ENCODE data around the gene ENDOG. TPM values are rescaled to one million over a fixed set of nuclear protein-coding genes. Genes with fewer than 3 reads are reported as not detected.
"Not testable (repeated sequence)": the region's sequence is repeated elsewhere in the genome, so short reads cannot be mapped to it uniquely, and the experiment has no call there.

Gene ENDOG
- total RNA-seq = 30.7 TPM

DNA sequence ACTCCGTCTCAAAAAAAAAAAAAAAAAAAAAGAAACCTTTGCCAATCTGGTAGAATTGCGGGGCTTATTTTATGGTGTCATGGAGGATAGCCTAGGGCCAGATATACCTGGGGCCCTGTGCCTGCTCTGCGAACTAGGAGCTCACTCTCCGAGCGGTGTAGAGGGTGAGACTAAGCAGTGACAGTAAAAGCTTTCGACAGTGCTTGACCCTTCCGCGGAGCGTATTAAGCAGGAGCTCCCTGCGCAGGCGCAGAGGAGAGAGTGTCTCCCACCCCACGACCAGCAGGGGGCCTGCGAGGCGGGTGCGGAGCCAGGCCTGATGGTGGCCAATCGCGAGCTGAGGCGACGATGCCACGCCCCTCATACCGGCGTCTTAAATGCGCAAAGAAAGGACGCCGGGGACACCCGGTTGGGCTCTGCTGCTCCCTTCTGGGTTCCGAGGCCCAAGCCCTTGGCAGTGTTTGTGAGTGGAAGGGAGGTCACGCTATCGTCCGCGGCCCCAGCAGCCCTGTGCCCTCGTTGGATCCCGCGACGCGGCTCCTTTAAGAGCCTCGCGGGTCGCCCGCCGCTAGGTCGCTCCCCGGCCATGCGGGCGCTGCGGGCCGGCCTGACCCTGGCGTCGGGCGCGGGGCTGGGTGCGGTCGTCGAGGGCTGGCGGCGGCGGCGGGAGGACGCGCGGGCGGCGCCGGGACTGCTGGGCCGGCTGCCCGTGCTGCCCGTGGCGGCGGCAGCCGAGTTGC, at the start of gene ENDOG:
Gene ENDOG, plus strand, starts transcription at position 402 of the 740 bp plus-strand sequence. Its CDS starts 185 bp downstream, at position 587.
- peak; percentile 99 for DNase-seq

DNA sequence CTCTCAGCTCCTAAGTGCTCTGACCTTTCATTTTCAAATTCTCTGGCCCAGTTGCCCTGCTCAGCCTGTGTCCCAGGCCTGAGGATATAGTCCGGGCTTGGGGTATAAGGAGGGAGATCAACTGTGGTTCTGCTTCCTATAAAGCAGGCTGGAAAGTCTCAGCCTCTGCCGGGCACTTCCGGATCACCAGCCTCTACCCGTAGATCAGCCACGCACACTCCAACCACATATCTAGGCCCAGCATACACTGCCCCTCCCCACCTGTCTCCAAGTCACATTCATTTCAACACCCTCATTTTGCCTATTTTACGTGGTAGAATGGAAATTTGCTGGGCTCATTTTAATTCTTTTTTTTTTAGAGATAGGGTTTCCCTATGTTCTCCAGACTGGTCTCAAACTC, 49.7 kb upstream of the ENDOG start:
- no peak for DNase-seq

DNA sequence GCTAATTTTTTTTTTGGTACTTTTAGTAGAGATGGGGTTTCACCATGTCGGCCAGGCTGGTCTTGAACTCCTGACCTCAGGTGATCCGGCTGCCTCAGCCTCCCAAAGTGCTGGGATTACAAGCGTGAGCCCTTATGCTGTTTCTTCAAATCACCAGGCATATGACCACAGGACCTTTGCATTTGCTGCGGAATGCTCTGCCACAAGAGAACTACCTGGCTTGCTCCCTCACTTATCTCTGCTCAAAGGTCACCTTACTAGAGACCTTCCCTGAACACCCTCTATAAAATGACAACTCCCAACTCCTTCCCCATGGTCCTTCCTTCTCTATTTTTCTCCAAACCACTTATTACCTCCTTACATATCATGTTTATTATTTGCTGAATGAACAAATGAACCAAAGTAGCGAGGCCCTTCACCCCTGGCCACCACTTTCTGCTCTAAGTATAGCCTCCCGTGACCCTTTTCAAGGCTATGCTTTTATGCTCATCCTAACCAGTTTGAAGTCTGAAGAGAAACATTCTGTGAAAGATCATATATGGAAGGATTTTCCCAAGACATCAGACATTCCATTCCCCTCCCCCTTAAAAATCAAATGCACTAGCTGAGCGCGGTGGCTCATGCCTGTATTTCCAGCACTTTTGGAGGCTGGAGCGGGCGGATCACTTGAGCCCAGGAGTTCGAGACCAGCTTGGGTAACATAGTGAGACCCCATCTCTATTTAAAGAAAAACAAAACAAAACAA, 47.8 kb upstream of the ENDOG start:
- no peak for DNase-seq

DNA sequence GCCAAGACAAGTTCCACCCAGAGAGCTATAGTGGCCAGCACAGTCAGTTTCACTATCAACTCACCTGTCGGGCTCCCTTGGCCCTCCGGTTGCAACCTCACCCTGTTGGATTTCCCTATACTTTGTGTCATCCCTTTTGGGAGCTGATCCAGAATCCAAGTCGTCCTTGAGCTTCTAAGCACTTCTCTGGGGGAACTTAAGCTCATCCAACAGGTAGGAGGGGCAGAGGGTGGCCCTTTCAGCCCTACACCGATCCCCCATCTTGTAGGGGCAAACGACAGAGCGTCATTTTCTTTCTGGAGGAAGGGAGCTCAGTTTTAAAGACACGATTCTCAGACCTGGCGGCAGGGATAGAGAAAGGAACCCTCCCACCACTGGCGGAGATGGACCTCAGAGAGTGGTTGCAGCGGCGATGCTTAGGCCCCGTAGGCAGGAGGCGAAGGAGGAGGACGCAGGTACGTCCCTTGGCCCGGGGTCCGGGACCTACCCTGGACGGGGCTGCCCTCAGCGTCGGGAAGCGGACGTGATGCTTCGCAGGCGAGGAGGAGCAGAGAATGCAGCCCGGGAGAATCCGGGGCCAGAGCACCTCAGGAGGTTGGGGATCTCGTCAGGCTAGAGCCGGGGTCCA, 47.1 kb upstream of the ENDOG start:
- DNase-seq = no peak

DNA sequence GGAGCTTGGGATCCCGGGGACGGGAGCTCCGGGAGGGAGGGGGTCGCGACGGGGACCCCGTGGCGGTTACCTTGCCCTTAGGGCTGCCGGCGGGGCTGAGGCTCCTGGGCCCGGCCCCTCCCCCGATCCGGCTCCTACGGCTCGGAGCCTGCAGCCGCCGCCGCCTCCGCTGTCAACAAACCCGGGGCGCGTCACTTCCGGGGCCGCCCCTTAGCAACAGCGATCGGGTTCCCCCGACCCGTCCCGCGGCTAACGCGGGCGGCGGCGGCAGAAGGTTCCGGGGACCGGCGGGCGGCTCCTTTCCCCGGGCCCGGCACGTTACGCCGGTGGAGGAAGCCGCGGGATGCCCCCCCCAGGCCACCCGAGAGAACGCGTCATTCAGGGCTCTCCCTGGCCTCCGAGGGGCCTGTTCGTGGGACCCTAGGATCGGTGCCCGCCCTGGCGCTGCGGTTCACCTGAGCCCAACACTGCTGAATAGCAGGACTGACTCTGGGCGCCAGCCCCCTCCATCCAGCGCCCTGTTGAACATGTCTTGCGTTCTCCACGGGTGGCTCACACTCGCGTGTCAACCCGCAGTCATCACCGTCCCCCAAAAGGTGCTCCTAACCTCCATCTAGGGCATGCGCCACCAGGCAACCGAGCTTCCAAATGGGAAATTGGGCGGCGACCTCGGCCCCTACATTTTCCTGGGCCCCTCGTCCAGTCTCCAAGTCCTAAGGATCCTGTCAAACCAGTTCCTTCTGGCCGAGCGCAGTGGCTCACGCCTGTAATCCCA, 46.4 kb upstream of the ENDOG start, which contains the start of gene ZER1:
Gene ZER1, minus strand, starts transcription at position 183 of the 775 bp plus-strand sequence. CDS start 16,362 bp downstream, outside the sequence.
- DNase-seq = peak; percentile 96

DNA sequence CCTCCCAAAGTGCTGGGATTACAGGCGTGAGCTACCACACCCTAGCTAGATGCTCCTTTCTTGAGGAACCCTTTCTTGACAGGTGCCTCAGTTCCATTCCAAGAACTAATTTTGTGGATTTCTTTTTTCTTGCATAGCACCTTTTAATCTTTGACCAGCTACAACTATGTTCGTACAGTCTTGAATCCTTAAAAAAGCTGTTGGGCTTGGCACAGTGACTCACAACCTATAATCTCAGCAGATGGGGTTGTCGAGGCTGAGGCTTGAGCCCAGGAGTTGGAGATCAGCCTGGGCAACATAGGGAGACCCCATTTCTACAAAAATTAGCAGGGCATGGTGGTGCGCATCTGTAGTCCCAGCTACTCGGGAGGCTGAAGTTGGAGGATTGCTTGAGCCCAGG, 45.3 kb upstream of the ENDOG start:
- DNase-seq = no peak

DNA sequence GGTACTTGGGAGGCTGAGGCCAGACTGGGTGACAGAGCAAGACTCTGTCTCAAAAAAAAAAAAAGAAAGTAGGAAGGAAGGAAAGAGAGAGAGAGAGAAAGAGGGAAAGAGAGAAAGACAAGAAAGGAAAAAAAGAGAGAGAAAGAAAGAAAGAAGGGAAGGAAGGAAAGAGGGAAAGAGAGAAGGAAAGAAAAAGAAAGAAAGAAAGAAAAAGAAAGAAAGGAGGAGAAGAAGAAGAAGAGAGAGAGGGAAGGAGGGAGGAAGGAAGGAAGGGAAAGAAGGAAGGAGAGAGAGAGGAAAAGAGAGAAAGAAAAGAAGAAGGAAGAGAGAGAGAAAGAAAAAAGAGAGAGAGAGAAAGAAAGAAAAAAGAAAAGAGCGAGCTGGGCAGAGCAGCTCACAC, 43.5 kb upstream of the ENDOG start:
- no peak for DNase-seq

DNA sequence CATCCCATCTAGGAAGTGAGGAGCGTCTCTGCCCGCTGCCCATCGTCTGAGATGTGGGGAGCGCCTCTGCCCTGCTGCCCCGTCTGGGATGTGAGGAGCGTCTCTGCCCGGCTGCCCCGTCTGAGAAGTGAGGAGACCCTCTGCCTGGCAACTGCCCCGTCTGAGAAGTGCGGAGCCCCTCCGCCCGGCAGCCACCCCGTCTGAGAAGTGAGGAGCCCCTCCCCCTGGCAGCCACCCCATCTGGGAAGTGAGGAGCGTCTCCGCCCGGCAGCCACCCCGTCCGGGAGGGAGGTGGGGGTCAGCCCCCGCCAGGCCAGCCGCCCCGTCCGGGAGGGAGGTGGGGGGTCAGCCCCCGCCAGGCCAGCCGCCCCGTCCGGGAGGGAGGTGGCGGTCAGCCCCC, 38.2 kb upstream of the ENDOG start:
- not testable (repeated sequence) for DNase-seq

DNA sequence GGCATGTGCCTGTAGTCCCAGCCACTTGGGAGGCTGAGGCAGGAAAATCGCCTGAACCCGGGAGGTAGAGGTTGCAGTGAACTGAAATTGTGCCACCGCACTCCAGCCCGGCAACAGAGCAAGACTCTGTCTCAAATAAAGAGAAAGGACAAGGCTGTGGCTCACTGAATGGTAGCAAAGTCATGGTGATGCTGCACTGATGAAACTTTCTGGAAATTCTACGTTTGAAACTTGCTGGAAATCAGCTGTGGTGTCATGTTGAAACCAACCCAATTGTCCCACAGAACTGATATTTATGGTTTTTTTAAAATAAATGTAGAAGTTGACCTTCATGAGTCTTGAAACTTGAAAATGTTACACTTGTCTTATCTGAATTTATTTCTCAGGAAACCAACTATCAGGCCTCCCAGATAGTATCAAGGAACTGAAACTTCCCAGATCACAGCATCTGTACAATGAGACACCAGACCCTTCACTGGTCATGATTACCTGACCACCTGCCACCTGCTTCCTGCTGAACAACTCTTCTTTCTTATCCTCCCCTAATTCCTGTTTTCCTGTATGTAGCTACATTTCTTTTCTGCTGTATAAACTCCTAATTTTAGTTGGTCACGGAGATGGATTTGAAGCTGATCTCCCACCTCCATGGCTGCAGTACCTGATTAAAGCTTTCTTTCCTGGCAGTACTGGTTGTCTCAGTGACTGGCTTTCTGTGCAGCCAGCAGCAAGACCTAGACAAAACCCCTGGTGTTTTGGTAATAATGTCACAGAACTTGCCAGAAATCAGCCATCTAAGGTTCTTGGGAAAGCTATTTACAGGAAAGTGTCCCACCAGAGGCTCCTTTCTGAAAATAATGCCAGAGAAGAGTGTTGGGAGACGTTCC, 36.9 kb upstream of the ENDOG start:
- DNase-seq = no peak

DNA sequence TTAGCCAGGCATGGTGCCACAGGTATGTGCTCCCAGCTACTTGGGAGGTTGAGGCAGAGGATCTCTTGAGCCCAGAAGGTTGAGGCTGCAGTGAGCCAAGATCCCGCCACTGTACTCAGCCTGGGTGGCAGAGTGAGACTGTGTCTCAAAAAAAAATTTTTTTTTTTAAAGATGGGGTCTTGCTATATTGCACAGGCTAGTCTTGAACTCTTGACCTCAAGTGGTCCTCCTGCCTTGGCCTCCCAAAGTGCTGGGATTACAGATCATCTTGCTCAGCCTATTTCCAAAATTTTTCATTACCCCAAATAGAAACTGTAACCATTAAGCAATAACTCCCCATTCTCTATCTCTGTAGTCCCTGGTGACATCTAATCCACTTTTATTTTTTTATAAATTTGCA, 35.6 kb upstream of the ENDOG start:
- DNase-seq = no peak

DNA sequence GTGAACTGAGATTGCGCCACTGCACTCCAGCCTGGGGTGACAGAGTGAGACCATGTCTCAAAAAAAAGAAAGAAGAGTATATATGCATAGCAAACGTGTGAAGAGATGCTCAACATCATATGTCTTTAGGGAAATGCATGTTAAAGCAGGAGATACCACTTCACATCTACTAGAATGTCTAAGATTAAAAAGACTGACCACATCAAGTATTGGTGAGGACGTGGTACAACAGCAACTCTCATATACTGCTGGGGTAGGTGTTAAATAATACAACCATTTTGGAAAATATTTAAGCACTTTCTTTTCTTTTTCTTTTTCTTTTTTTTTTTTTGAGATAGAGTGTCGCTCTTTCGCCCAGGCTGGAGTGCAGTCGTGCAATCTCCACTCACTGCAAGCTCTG, 32.9 kb upstream of the ENDOG start:
- DNase-seq = no peak

DNA sequence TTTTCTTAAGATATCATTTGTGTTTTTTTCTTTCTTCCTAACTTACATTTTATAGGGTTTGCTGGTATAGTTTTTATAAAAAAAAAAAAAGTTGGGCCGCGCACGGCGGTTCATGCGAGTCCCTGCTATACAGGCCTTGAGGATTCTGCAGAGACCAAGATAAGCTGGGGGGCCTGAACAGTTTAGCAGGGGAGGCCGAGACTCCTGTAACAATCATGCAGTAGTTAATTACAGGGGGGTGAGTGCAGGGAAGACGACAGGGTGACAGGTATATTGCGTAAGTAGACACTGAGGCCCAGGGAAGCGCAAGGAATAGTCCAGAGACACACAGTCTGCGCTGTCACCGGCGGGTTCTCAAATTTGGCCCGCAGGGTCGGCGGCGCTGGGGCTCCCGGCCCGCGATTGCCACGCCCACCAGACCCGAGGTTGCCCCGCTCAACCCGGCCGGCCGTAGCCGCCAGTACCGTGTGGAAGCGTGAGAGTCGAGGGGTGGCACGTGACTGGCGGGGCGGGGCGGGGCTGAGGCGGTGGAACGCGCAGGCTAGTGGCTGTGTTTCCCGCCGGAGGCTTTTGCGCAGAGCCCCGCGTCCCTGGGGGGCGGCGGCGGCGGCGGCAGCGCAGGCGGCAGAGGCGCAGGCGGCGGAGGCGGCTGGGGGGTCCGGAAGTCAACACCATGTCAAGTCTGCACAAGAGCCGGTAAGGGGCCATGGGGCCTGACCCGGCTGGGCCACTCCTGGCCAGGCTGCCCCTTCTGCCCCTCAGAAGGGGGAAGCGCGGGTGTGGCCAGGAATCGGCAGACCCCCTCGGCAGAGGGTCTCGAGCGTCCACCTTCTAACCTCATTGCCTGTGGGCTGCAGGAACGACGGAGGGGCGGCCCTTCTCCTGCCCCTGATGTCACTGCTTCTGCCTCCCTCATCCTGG, 31.4 kb upstream of the ENDOG start, which contains the start of gene TBC1D13:
Gene TBC1D13, plus strand, starts transcription at position 573 of the 921 bp plus-strand sequence. Its CDS starts 101 bp downstream, at position 674.
- DNase-seq = peak; percentile 93

DNA sequence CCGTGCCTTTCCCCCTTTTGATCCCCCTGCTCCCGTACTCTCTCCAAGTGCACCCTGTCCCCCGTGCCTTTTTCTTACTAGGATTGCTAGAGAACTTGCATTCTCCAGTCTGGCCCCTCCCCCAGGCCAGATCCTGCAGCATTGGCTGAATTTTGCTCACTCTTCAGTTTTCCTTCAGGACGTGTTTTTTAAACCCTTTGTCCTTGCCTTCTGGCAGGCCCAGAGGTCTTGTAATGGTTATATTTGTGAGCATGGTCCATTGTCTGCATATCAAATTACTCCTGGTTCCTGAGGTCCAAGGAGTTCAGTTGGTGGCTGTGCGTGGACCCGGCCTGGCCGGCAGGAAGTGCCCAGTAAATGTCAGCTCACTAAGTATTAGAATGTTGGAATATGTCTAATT, 30.6 kb upstream of the ENDOG start:
- peak; percentile 22 for DNase-seq

DNA sequence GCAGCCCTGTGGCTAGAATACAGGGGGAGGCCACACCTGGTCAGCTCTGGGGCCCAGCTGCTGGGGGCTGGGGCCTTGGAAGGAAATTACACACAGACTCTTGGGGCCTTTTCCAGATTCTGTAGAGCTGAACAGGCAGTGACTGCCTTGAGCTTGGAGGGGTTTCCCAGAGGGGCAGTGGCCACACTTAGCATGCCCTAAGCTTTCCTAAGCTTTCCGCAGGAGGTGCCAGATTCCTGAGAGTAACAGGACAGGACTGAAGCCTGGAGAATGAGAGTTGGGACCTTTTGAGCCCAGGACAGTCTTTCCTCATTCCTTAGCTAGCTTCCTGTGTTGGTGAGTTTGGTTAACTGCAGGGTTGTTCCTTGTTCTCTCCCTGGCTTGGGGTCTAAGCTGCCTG, 29.9 kb upstream of the ENDOG start:
- DNase-seq = no peak

DNA sequence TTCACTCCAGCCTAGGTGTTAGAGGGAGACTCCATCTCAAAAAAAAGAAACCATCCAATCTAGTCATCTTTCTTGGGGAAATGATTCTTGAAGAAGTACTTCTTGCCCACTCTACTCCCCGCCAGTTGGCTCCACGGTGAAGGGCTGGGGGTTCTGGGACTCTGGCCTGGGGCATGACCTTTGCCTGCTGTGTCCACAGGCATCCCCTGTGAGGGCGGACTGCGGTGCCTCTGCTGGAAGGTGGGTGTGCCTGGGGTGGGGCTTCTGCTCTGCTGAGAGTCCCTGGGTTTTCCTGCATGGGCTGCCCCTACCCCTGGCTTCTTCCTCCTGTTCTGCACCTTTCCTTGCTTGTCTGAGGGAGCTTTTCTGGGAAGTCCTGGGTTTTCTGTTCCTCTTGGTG, 27.8 kb upstream of the ENDOG start:
- DNase-seq = no peak

DNA sequence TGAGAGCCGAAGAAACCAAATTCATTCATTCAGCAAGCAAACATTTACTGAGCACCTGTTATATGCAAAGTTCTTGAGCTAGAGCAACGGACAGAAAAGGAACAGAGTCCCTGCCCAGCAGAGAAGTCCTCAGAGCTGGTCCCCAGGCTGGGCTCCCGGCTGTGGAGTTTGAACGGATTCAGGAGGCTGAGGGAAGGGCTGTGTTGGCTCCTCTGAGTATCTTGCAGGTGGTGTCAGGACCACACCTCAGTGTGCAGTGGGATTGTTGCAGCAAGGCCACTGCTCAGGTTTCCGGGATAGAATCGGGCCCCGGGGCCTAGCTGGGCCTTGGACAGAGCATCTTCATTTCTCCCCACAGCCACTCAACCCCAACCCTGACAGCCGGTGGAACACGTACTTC, 26.2 kb upstream of the ENDOG start:
- no peak for DNase-seq

DNA sequence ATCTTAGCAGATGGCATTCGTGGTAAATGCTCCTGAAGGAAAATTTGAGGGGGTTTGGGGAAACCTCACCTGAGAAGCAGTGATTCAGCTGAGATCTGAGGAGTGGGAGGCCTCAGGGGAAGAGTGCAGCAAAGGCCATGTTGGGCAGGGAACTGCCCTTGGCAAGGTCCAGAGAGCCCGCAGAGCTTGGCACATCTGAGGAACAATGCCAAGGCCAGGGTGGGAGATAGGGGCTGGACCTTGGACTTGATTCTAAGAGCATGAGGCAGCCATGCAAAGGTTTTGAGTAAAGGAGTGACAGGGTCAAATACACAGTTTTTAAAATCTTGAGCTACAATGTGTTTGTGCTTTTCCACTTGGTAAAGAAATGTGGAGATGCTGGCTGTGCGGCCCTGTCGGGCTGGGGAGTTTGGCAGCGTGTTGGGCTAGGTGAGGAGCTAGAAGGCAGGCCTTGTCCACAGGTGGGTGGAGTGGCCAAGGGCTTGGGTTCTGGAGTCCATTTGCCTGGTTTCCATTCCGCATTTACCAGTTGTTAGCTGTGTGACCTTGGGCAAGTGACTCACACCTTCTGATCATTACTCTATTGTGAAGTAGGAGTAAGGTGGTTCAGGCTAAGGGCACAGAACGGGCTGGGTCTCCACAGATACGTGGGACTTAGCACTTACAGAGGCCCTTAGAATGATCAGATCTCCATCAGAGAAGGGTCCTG, 25.2 kb upstream of the ENDOG start:
- DNase-seq = no peak

DNA sequence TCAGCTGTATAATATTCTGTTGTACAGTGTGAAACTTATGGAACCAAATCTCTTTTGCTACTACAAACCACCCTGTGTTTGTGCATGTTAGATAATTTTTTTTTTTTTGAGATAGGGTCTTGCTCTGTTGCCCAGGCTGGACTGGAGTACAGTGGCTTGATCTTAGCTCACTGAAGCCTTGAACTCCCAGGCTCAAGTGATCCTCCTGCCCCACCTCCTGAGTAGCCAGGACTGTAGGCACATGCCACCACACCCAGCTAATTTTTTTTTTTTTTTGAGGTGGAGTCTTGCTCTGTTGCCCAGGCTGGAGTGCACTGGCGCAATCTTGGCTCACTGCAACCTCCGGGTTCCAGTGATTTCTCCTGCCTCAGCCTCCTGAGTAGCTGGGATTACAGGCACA, 23.3 kb upstream of the ENDOG start:
- not testable (repeated sequence) for DNase-seq

DNA sequence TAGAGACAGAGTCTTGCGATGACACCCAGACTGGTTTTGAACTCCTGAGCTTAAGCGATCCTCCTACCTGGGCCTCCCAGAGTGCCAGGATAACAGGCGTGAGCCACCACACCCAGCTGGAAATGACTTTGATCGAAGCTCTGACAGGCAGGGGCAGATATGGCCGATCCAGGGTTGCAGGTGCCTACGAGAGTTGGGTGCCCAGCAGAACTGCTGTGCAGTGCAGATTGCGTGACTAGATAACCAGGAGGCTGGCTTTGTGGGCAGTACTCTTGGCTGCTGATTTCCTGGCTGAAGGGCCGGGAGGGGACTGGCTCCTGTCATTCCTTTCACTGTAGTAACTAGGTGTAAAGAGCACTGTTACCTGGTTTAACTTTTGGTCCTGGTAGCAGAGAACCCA, 19.4 kb upstream of the ENDOG start:
- no peak for DNase-seq
